HG03108 (cell line): ENCODE data around the gene TMEM123.

Source experiments
- ATAC-seq: cut with Tn5 transposase; IDR thresholded peaks from one replicate; pipeline ENCODE4 v1.9.1; 2021; ENCODE audit warnings: moderate library complexity; ENCODE audit not compliant: unreplicated experiment

The TMEM123 gene

DNA sequence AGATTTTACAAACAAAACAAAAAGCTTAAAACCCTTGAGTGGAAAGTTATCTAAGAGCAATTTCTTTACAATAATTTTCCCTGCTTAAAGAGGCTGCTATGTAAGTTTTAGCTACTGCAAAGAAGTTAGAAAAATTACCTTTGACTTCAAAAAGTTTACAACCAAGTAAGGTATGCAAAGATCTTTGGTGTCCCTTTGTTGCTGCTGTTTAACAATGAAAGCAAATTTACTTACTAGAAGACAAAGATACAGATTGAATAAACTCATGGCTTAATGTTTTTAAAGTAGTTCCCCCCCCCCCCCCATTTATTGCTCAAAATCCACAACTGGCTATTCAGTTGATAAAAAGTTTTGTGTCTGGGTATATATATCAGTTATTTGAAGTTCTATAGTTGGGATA lies 26.0 kb downstream of the TMEM123 start:
- no peak for ATAC-seq

DNA sequence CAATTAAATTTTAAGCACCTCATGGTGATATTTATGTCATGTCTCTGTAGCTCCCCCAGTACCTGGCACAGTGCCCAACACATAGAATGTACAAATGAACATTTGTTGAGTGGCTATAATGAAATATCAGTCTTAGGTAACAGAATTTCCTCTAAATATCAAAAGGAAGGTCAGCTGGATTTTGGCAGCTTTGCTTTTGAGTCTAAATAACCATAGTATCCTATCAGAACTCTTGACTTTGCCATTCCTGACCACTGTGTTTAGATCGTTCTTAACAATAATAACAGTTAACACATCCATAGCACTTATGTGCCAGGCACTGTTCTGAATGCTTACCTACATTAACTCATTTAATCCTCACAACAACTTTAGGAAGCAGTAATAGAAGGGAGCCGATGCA lies 26.6 kb downstream of the TMEM123 start:
- no peak for ATAC-seq

DNA sequence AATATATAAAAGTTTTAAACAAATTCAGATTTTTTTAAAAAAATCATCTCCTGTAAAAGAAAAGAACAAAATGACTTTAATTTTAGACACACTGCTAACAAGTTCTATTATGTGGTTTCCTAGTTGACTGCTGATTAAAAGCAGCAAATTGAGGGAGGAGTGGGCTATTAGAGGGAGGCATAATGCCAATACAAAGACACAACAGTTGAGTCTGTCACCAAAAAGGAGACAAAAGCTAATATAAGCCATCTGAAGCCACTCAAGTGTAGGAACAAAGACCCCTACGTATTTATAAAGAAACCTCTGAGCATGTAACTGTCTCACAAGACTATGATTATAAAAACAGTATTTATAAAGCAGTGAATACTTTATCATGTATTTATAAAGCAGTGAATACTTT lies 28.6 kb downstream of the TMEM123 start:
- no peak for ATAC-seq

DNA sequence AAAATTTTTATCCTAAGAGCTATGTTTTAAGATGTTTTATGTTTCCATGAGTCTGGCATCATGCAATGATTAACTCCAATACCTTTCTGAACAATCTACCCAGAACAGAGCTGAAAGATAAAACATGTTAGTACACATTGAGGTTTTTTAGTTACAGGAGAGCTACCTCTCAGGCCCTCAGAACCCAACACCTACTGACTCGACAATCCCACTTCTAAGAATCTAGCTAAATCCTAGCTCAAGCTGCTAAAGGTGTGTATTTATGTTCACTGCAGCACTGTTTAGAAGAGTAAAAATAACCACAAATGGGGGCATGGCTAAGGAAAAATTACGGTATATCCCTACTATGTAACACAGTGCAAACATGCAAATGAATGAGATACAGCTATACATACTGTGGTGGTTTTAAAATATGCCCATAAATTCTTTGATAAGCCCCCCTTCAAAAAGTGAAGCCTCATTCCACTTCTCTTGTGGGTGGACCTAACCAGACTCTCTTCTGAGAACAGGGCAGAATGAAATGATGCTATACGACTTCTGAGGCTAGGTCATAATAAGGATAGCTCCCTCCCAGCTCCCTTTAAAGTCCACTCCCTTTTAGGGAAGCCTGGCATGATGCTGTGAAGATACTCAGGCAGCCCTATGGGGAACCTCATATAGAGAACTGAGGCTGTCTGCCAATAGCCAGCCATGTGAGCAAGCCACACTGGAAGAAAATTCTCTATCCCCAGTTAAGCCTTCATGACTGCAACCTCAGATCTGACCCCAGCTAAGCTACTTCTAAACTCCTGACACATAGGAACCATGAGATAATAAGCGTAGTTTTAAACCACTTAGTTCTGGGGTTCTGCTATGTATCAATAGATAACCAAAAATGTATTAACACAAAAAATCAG lies 29.5 kb downstream of the TMEM123 start:
- ATAC-seq: no peak

DNA sequence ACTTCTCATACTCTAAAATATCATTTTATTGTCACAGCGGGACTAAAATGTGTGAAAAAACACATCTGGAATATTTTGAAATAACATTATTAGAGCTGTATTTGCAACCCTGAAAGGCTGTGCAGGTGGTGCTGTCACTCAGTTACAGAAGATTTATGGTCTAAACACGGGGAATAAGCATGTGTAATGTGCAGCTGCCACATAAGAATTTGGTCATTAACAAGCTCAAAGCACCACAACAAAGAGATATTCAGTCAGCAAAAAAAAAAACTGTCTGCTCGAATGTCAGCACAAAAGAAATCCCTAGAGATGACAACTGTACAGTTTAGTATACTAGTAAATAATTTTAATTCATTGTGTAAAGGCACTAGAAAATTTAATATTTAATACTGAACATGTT lies 31.3 kb downstream of the TMEM123 start:
- ATAC-seq: no peak

DNA sequence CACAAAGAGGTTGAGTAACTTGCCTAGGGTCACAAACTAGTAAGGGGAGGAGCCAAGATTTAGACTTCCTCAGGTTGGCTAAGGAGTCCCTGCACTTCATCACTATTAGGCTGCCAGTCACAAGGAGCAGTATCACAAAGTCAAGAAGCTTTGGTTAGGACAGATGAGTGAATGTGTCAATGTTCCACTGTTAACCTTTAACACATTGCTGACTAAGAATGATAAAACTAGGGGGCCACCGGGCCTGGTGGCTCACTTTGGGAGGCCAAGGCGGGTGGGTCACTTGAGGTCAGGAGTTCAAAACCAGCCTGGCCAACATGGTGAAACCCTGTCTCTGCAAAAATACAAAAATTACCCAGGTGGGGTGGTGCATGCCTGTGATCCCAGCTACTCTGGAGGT lies 32.0 kb downstream of the TMEM123 start:
- peak; percentile 89 for ATAC-seq

DNA sequence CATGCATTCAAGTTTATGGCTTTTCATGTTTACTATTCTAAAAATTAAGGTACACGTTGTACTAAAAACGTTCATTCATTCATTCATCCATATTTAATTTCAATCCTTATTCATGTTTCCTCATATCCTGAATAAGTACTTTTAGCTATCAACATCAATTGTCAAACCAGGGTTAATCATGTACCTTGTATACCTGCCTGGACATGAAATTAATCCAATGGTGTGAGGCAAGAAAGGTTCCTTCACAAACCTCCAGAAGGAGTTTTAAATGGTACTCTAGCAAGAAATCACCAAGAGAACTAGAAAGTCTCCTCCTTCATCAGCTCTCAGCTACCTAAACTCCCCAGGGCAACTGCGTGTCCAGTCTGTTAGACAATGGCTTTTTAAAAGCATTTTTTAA lies 33.4 kb downstream of the TMEM123 start:
- no peak for ATAC-seq

DNA sequence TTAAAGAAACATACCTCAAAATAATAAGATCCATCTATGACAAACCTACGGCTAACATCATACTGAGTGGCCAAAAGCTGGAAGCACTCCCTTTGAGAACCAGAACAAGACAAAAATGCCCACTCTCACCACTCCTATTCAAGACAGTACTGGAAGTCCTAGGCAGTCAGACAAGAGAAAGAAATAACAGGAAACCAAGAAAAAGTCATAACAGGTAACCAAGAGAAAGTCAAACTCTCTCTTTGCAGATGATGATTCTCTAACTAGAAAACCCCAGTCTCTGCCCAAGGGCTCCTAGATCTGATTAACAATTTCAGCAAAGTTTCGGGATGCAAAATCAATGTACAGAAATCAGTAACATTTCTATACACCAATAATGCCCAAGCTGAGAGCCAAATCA lies 35.6 kb downstream of the TMEM123 start:
- no peak for ATAC-seq

DNA sequence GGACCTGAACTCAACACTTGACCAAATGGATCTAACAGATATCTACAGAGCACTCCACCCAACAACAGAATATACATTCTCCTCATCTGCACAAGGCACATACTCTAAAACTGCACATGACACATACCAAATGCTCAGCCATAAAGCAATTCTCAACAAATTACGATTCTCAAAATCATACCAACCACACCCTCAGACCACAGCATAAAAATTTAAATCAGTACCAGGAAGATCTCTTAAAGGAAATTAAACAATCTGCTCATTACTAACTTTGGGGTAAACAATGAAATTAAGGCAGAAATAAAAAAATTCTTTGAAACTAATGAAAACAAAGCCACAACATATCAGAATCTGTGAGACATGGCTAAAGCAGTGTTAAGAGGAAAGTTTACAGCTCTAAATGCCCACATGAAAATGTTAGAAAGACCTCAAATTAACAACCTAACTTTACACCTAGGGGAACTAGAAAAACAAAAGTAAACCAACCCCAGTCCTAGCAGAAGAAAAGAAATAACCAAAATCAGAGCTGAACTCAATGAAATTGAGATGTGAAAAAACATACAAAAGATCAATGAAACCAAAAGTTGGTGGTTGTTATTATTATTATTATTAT lies 37.2 kb downstream of the TMEM123 start:
- ATAC-seq: no peak

DNA sequence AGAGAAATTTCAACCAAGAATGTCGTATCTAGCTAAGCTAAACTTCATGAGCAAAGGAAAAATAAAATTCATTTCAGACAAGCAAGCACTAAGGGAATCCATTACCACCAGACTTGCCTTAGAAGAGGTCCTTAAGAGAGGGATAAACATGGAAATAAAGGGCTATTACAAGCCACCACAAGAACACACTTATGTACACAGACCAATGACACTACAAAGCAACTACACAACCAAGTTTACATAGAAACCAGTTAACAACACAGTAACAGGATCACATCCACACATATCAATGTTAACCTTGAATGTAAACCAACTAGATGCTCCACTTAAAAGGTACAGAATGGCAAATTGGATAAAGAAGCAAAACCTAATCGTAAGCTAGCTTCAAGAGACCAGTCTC lies 38.0 kb downstream of the TMEM123 start:
- ATAC-seq: no peak

DNA sequence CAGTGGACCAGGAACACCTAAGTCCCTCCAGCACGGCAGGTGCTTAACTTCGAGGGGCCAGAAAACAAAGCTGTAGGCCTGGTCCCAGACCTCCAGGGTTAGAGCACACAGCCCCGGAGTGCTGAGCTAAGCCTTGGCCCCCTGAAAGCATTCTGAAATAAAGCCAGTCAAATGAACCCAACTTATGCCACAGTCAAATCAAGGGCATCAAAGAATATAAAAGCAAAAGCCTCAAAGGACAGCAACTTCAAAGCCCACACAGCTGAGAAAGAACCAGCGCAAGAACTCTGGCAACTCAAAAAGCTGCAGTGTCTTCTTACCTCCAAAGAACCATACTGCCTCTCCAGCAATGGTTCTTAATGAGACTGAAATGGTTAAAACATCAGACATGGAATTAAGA lies 39.1 kb downstream of the TMEM123 start:
- no peak for ATAC-seq

DNA sequence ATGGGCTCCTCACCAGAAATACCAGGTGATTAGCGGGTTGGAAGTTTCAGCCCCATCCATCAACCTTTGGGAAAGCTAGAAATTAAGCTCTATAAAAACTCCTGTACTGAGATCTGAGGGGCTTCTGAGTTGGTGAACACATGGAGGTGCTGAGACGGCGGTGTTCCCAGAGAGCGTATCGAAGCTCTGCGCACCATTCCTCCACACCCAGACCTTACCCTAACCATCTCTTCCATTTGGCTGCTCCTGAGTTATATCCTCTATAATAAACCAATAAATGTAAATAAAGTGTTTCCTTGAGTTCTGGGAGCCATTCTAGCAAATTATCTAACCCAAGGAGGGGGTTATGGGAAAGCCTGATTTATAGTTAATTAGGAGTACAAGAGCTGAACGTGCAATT lies 41.4 kb downstream of the TMEM123 start:
- no peak for ATAC-seq

DNA sequence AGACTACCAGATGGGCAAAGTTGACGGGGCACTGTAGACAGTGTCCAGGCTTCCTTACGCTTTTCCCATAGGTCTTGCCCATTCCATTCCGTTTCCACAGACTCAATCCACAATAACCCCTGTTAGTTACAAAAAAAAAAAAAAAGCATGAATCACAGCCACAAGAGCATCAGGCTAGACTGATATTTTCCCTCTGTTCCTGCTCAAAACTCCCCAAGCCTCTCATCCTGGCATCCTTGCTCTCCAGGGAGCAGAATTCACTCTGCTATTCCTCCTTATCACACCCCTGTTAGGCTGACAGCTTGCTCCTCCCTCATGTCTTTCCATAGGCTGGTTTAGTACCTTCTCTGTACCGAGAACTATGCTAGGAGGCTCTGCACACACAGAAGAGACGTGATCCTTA lies 42.2 kb downstream of the TMEM123 start:
- ATAC-seq: no peak

DNA sequence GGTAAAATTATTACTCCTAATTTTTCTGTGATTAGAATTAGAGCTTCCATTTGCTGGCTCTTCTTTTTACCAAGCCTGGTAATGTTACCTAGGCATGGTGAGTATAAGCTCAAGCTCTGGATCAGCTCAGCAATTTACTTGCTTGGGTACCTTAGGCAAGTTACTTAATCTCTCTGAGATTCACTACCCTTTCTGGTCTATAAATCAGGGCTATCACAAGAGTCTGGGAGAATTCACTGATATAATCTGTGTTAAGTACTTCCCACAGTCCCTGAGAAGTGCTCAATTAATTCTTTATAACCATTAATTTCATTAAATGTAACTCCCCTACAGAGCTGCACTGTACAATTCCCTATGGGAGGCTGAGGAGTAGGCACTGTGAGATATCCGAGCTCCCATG lies 44.2 kb downstream of the TMEM123 start:
- no peak for ATAC-seq

DNA sequence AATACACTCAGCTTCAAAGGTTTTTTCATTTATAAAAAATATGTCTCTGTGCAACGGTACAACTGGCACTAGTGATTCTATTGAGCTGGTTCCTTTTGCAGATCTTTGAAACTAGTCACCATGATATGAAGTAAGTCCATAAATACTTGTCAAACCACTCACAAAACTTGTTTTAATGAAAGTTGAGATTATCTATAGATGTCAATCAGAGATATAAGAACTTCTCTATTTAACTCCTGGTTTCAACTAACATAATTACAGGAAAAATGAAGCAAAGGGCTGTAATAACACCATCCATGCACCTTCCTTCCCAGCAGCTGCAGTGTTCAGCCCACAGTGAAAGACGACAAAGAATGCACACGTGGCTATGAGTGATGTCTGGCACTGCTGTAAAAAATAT lies 44.7 kb downstream of the TMEM123 start:
- no peak for ATAC-seq

DNA sequence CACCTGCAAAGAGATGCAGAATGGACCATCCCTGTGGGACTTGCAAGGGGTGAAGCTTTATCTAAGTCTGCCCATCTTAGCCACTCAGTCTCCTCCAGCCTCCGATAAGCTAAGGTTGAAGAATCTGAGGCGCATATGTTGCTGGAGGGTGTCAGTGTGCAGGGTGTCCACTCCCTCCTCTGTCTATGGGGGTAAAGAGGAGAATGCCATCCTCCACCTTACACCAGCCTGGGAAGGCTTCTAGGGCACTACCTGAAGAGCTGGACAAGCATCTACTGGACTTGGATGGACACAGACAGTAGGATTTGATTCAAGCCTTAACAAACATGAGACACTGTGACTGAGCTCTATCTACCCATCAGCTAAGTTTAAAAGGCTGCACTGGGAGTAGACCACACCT lies 46.5 kb downstream of the TMEM123 start:
- ATAC-seq: no peak

DNA sequence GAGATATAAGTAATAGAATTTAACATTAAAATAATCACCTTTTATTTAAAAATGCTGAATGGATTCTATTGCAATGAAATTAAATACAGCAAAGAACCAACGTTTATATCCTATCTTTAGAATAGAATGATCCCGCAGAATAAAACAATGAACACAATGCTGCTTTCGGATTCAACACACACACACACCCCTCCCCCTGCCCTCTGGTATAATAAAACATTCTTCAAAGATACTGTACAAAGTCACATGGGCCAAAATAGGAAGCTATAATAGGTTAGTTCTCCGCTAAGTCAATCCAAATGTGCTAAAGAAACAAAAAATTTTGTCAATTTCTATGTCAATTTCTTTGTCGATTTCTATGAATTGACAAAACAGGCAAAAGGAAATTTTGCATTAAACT lies 47.1 kb downstream of the TMEM123 start:
- no peak for ATAC-seq

DNA sequence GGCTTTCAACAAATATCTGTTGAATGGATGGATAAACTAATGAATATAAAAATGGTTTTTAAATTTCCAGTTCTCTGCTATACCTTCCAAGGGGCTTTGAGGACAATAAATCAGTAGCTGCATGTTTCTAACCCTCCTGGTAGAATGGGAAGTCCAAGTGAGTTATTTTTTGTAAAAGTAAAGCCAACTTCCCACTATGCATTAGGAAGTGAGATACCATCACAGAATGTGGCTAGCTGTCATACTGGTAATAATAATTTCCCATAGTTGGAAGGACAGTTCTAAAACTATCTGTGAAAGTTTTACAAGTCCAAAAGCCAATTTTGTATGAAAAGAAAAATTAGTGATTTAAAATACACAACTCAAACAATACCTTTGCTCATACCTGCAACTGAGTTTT lies 50.0 kb downstream of the TMEM123 start:
- ATAC-seq: no peak

DNA sequence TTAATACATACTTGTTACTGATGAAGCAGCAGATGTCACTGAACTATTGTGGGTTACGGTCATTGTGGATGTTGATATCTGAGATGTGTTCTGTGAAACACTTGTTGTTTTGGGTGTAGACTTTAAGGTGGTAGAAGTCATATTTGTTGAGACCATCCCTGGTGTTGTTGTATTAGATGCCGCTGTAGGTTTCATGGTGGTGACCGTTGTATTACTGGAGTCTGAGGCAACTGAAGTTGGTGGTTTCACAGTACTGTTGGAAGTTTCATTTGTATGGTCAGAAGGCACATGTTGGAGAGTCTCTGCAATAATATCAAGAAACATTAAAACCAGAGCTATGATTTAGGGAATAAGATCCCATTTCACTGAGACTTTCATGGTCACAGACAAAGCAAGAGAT lies 50.7 kb downstream of the TMEM123 start:
- no peak for ATAC-seq

DNA sequence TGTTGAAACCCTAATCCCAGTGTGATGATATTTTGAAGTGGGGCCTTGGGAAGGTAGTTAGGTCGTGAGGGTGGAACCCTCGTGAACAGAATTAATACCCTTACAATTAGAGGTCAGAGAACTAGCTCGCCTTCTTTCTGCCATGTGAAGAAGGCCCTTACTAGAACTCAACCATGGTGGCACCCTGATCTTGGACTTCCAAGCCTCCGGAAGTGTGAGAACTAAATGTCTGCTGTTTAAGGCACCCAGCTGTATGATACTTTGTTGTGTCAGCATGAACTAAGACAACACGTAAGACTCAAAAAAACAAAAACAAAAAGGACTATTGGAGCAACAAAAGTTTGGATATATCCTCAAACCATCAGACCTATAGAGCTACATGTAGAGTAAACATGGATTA lies 52.0 kb downstream of the TMEM123 start:
- no peak for ATAC-seq

DNA sequence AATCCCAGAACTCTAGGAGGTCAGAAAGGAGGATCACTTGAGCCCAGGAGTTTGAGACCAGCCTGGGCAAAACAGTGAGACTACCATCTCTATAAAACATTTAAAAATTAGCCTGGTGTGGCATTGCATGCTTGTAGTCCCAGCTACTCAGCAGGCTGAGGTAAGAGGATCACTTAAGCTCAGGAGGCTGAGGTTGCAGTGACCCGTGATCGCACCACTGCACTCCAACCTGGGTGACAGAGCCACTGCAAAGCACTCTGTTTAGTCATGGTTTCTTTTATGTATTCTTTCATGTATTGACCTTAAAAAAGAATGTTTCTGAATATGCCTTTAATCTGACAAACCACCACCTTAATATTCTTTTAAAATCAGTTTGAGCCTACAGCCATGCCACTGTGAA lies 53.4 kb downstream of the TMEM123 start:
- ATAC-seq: no peak

DNA sequence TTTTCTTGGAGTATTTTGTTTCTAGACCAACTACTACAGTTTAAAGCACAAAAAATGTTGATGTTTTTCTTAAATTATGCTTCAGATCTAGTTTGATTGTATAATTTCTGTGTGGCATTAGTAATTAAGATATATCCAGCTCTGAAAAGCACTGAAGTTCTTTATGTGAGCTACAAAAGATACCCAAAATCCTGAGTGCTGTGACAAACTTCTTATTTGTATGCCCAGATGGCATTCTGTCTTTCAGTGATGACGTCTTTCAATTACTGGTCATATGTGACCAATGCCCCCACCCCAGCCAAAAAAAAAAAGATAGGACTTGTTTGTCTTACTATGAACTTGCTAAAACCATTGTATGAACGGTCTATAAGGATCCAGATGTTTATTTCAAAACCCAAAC lies 54.3 kb downstream of the TMEM123 start:
- no peak for ATAC-seq
